ENCODE data around the gene POFUT1. TPM values are rescaled to one million over a fixed set of nuclear protein-coding genes. Genes with fewer than 3 reads are reported as not detected.

The POFUT1 gene
- total and polyA plus RNA-seq, 2 of the 8 experiments (the other 6 are each of a cell fraction or from before 2014, with no cell fraction given): 19.4 to 24.4 TPM

GRCh38 chr20:32233286-32233685 lies 25.6 kb downstream of the POFUT1 start:
- H4K5ac ChIP-seq (ENCODE audit: insufficient read length, low read depth, low read length): no peak overlapping the region
- H2BK12ac ChIP-seq (ENCODE audit: low read depth, low read length): no peak overlapping the region
- DNase-seq (ENCODE audit: low read depth in 1 of 2, low spot score in 2 of 2) (no peak), FAIRE-seq (no peak)
- H3K9me3 ChIP-seq (ENCODE audit: insufficient read depth in 2 of 2, low read depth in 1 of 2, low read length in 1 of 2): no peaks in the 10 kb centered on the region
- H3K79me2 ChIP-seq (ENCODE audit: control insufficient read depth in 1 of 2, insufficient read depth in 2 of 2, low read length in 2 of 2): no peaks in the 10 kb centered on the region
- no peak overlapping the region for H3K14ac ChIP-seq (ENCODE audit: insufficient read length)
- H4K8ac ChIP-seq (ENCODE audit: extremely low read depth, insufficient read depth, low read length): no peak overlapping the region
- no peak overlapping the region for H3K23ac ChIP-seq (ENCODE audit: insufficient read length)
- no peak overlapping the region for H3K9ac ChIP-seq (replicated peaks in 1 of 4; ENCODE audit: extremely low read depth in 1 of 4, low read depth in 3 of 4, low read length in 3 of 4)
- H2BK20ac ChIP-seq (ENCODE audit: low read length): no peak overlapping the region
- H3K36me3 ChIP-seq (ENCODE audit: control insufficient read depth in 2 of 4, insufficient read depth in 4 of 4, low read length in 3 of 4): peaks cover 19 to 48% (median 39%) of the 10 kb centered on the region in 4 experiments; a peak in 6 of 8 replicates
- H3K79me1 ChIP-seq (ENCODE audit: low read depth, low read length): no peaks in the 10 kb centered on the region
- no peak overlapping the region for H3K4me3 ChIP-seq (ENCODE audit: extremely low read depth in 1 of 4, insufficient read depth in 2 of 4, low read depth in 3 of 4, low read length in 4 of 4)
- H3K56ac ChIP-seq (replicated peaks; ENCODE audit: insufficient read length, low read depth, low read length): no peak overlapping the region
- no peak overlapping the region for H3K27ac ChIP-seq (ENCODE audit: low read depth, low read length)
- ChIA-PET CTCF (ENCODE audit: partially characterized antibody) (no interaction called here), POLR2A (ENCODE audit: partially characterized antibody) (interaction anchor here (1.0 to 2.4 kb wide), 3 partner anchors 10 to 19 kb away, joined by 3 to 6 read pairs (median 4); no protein-coding TSS in a partner anchor)
- H2BK120ac ChIP-seq (replicated peaks; ENCODE audit: low read depth, low read length): no peak overlapping the region
- no peak overlapping the region for H2BK5ac ChIP-seq (ENCODE audit: low read depth, low read length)
- no peak overlapping the region for H2AK5ac ChIP-seq (ENCODE audit: low read depth, low read length)
- no peak overlapping the region for H3K18ac ChIP-seq (ENCODE audit: extremely low read depth, low read length)
- no peaks in the 10 kb centered on the region for H3K23me2 ChIP-seq (ENCODE audit: low read depth, low read length)
- H3K4me1 ChIP-seq (replicated peaks in 1 of 4; ENCODE audit: control insufficient read depth in 3 of 4, insufficient read depth in 4 of 4, low read length in 3 of 4): no peaks in the 10 kb centered on the region
- no peak overlapping the region for H2AFZ ChIP-seq (ENCODE audit: low read length)
- H2BK15ac ChIP-seq (ENCODE audit: low read length): no peak overlapping the region
- WGBS, 2 experiments (ENCODE audit: extremely low coverage in 1 of 2, insufficient coverage in 1 of 2, insufficient read length in 1 of 2, insufficient replicate concordance in 2 of 2, low coverage in 1 of 2, low lambda C conversion rate in 2 of 2, missing lambda C conversion rate in 1 of 2): 87% methylated on average over 9 of the region's 9 CpGs; no CpG with 5 or more reads in 1 of the 2 experiments
- H3K4me2 ChIP-seq (ENCODE audit: insufficient read depth in 1 of 2, low read depth in 2 of 2, low read length in 2 of 2): no peak overlapping the region
- no peak overlapping the region for H4K91ac ChIP-seq (replicated peaks; ENCODE audit: insufficient read length, low read length)
- peaks cover 0 to 1% of the 10 kb centered on the region in 2 experiments for H4K20me1 ChIP-seq (replicated peaks in 1 of 2; ENCODE audit: control insufficient read depth in 1 of 2, insufficient read depth in 2 of 2, low read length in 2 of 2)
- TF ChIP-seq CTCF (IDR thresholded peaks at IDR 0.05; ENCODE audit: control extremely low read depth in 1 of 3, insufficient read depth in 1 of 3, low read depth in 1 of 3, low read length in 3 of 3): no peak
- no peaks in the 10 kb centered on the region for H3K27me3 ChIP-seq (replicated peaks in 1 of 4; ENCODE audit: control insufficient read depth in 3 of 4, extremely low read depth in 1 of 4, insufficient read depth in 3 of 4, low read length in 3 of 4)
- H3K4ac ChIP-seq (replicated peaks; ENCODE audit: insufficient read length, low read depth, low read length): no peak overlapping the region
